Astrocyte of the cerebellum (primary cell): ENCODE data around the gene WNT3.
A peak's percentile ranks its signal among the peaks of the same experiment; 100 is the strongest.

Source experiments
- DNase-seq: peaks from one replicate; pipeline ENCODE4 v3.0.0-alpha.2; 2011; ENCODE audit warnings: low read depth
- H3K4me3 ChIP-seq: 2 replicates; pipeline ENCODE4 v1.5.1; 2011; ENCODE audit warnings: mild to moderate bottlenecking, low read depth, low read length, moderate library complexity
- in situ Hi-C: cut with HindIII; loops from 2 replicates; pipeline ENCODE4 v1.10.0; 2017; ENCODE audit warnings: low sequenced_read_pairs
- TF ChIP-seq, protein P1 (sequence below): IDR thresholded peaks from 2 replicates; pipeline ENCODE4 v1.5.1; 2012; ENCODE audit warnings: low read length, low read depth, moderate library complexity, mild to moderate bottlenecking; ENCODE audit errors: missing control alignments

WNT3 gene

DNA sequence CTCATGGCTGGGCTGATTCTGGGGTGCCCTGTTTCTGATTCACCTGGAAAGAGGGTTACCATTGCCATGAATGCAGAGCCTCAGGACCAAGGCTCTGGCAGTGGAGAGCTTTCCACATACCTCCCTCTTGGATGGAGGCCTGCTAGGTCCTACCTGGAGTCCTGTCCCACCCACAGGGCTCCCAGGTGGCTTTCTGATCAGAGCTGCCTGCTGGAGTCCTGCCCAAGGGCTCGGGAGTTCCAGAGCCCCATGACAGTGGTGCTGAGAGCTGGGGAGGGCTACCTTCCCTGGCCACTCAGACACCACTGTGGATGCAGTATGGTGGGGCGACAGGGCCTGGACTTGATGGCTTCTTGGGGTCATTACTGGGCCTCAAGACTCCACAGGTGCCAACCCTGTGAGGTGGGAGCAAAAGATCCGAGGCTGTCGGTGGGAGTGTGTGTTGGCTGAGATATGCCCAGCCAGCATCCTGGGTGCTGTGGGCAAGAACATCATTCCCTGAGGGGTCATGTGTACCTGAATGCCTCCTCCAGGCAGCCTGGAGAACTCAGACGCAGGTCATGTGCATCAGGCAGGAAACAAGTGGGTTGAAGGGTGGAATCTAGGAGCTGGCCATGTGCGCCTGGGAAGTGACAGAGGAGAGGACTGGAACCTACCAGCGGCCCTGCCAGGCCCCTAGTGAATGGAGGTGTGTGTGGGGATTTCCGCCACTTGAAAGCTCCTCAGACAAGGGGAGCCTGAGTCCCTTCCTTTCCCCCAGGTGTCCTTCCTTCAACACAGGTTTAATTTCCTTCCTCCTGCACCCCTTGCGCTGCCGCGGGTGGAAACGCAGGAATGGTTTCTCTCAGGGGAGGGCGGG lies 2.3 kb upstream of the WNT3 start:
- no peak for DNase-seq
- in situ Hi-C loops = no loop called here
- H3K4me3 ChIP-seq = no peak overlapping the region
- TF ChIP-seq, protein P1, sequence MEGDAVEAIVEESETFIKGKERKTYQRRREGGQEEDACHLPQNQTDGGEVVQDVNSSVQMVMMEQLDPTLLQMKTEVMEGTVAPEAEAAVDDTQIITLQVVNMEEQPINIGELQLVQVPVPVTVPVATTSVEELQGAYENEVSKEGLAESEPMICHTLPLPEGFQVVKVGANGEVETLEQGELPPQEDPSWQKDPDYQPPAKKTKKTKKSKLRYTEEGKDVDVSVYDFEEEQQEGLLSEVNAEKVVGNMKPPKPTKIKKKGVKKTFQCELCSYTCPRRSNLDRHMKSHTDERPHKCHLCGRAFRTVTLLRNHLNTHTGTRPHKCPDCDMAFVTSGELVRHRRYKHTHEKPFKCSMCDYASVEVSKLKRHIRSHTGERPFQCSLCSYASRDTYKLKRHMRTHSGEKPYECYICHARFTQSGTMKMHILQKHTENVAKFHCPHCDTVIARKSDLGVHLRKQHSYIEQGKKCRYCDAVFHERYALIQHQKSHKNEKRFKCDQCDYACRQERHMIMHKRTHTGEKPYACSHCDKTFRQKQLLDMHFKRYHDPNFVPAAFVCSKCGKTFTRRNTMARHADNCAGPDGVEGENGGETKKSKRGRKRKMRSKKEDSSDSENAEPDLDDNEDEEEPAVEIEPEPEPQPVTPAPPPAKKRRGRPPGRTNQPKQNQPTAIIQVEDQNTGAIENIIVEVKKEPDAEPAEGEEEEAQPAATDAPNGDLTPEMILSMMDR = no peak

DNA sequence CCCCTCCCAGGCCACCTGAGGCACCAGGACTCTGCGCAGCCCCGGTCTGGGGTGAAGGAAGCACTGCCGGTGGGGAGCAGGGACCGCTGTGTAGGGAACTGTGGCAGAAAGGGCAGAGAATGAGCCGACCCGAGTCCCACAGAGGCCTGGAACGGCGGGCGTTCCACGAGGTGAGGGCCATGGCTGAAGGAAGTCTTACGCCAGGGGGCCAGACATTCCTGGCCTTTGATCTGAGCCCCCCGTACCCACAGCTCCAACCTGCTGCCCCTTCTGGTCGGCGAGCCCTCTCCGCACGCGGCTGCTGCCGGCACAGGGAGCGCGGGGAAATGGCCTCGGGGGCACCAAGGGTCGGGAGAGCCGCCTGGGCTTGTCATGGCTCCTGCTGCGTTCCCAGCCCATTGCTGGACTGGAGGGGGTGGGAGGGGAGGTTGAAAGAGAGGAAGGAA lies 1.4 kb upstream of the WNT3 start:
- TF ChIP-seq, protein P1 = no peak

DNA sequence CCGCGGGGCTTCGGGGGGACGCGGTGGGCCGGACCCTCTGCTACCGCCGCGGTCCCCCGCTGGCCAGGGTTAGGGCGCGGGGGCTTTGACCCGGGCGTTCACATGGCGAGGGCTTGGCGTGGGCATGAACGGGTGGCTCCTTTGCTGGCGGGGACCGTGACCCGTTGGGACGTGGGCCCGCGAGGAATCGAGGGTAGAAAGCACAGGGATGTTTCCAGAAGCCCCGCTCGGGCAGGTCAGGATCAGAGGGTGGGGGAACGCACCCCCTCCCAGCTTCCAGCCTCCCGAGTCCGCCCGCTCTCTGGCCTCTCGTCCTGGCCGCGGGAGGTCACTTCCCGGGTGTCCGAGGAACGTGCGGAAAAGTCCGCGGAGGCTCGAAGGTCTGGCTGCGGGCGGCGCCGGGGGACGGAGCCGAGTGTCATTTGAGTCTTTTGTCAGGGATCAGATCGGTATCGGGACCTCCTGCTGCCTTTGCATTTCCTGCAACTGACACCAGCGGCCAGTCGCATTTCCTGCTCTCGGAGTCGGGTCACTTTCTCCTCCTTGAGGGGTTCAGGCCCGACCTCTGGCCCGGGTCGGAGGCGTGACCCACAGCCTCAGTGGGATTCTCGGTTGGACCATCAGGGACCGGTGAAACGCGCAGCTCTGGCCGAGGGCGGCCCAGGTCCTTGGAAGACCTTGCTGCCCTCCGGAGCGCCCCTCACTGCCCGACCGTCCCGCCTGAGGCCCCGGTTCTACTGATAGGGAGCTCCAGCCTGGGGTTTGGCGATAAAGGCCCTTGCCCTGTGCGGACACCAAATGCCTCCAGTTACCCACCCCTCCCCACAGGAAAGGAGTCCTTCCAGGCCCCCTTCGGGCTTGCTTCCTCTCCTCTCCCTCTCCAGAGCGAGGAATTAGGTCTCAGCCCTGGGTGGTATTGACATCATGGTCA lies 702 bp upstream of the WNT3 start:
- no peak for DNase-seq
- TF ChIP-seq, protein P1 = no peak
- peak overlapping the region; percentile 24 for H3K4me3 ChIP-seq
- in situ Hi-C loops = no loop called here

More for the DNA sequence above, 1.4 kb upstream of the WNT3 start:
- no peak overlapping the region for H3K4me3 ChIP-seq
- in situ Hi-C loops = no loop called here
- no peak for DNase-seq

DNA sequence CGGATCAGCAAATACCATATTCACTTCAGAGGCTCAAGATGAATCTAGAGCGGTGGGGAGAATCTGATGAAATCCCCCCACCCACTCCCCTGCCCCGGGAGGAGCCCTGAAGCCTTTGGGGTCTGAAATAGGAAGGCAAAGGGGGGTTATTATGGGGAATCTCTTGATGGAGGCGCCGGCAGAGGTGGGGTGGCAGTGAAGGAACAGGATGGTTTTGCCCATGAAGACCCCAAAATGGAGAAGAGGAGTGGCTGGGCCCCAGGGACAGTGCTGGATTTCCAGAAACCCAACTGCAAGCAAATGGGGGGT lies 637 bp downstream of the WNT3 start:
- no peak overlapping the region for H3K4me3 ChIP-seq
- DNase-seq = no peak
- TF ChIP-seq, protein P1 = no peak
- in situ Hi-C loops = no loop called here

DNA sequence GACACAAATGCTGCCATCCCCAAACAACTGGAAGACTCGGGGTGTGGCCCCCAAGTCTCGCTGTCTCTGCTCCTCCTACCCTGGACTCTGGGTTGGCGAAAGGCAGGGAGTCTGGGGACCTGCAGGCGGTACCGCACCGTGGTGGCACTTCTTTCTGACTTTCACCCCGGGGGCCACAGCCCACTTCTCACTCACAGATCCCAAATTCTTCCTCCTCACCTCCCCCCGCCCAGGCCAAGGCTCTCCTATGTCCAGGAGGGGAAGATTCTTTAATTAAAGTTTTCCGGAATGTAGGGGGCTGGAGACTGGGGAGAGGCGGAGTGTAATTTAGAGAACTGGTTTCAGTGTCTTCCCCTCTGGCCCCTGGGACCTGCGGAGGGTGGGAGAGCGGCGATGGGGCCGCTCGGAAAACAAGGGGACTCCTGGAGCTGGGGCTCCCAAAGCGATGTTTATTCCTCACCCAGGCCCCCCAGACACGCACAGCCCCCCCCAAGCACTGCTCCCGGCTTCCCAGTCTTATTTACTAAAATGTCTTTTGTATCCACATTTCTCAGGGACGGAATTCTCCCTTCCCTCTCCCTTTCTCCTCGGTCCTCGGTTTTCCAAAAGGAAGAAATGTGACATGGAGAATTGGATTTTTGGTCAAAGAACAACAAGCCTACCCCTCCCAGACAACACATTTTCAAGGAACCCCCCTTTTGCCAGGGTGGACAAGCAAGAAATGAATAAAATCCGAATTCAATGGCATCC lies 1.2 kb downstream of the WNT3 start:
- no peak for DNase-seq
- in situ Hi-C loops = no loop called here
- TF ChIP-seq, protein P1 = no peak
- H3K4me3 ChIP-seq = no peak overlapping the region
